ENCODE data around the gene UBL3. TPM values are rescaled to one million over a fixed set of nuclear protein-coding genes. Genes with fewer than 3 reads are reported as not detected.

Gene UBL3
- total RNA-seq, 4 donors from 2014 or later: 23.4 to 35.0 (median 33.3) TPM

GRCh38 chr13:29761160-29761559 lies 89.3 kb downstream of the UBL3 start:
- no peak overlapping the region for H3K4me3 ChIP-seq
- DNase-seq (ENCODE audit: low spot score in 2 of 2): no peak

GRCh38 chr13:29760544-29760943 lies 89.9 kb downstream of the UBL3 start:
- Histone ChIP-seq H3K36me3 (no peaks in the 10 kb centered on the region), H3K4me3 (no peak overlapping the region), H3K27me3 (no peaks in the 10 kb centered on the region), H3K4me1 (peaks cover 0 to 4% (median 0%) of the 10 kb centered on the region in 4 donors), H3K9me3 (no peaks in the 10 kb centered on the region), H3K27ac (no peak overlapping the region)
- WGBS, 2 donors: 81 to 89% methylated on average over 3 of the region's 3 CpGs
- no peak for DNase-seq (ENCODE audit: low spot score in 2 of 2)
- TF ChIP-seq EP300 (IDR thresholded peaks at IDR 0.05): no peak
- TF ChIP-seq CTCF (IDR thresholded peaks at IDR 0.05): no peak
- no peak for TF ChIP-seq POLR2A (IDR thresholded peaks at IDR 0.05)

More at GRCh38 chr13:29761160-29761559, 89.3 kb downstream of the UBL3 start:
- Histone ChIP-seq H3K27ac (no peak overlapping the region), H3K27me3 (no peaks in the 10 kb centered on the region), H3K36me3 (no peaks in the 10 kb centered on the region), H3K4me1 (peaks cover 0 to 6% (median 0%) of the 10 kb centered on the region in 4 donors), H3K9me3 (no peaks in the 10 kb centered on the region)
- TF ChIP-seq EP300 (IDR thresholded peaks at IDR 0.05) (no peak), POLR2A (IDR thresholded peaks at IDR 0.05) (no peak), CTCF (IDR thresholded peaks at IDR 0.05) (no peak)
- WGBS, 2 donors: 62 to 76% methylated on average over 3 of the region's 3 CpGs

GRCh38 chr13:29758531-29759114 lies 91.8 kb downstream of the UBL3 start:
- DNase-seq (ENCODE audit: low spot score in 2 of 2): no peak
- Histone ChIP-seq H3K36me3 (no peaks in the 10 kb centered on the region), H3K4me3 (no peak overlapping the region), H3K27me3 (no peaks in the 10 kb centered on the region), H3K27ac (no peak overlapping the region), H3K4me1 (no peaks in the 10 kb centered on the region), H3K9me3 (no peaks in the 10 kb centered on the region)
- WGBS, 2 donors: 69 to 76% methylated on average over 9 of the region's 9 CpGs
- TF ChIP-seq EP300 (IDR thresholded peaks at IDR 0.05) (no peak), POLR2A (IDR thresholded peaks at IDR 0.05) (no peak), CTCF (IDR thresholded peaks at IDR 0.05) (no peak)

GRCh38 chr13:29756506-29756905 lies 93.9 kb downstream of the UBL3 start:
- no peak overlapping the region for H3K27ac ChIP-seq

GRCh38 chr13:29754473-29754806 lies 96.0 kb downstream of the UBL3 start:
- no peak for TF ChIP-seq POLR2A (IDR thresholded peaks at IDR 0.05)
- no peak for TF ChIP-seq CTCF (IDR thresholded peaks at IDR 0.05)
- no peak for TF ChIP-seq EP300 (IDR thresholded peaks at IDR 0.05)
- Histone ChIP-seq H3K4me1 (no peaks in the 10 kb centered on the region), H3K27me3 (no peaks in the 10 kb centered on the region), H3K4me3 (no peak overlapping the region), H3K27ac (no peak overlapping the region), H3K9me3 (no peaks in the 10 kb centered on the region), H3K36me3 (no peaks in the 10 kb centered on the region)
- WGBS, 2 donors: 80 to 85% methylated on average over 4 of the region's 4 CpGs
- no peak for DNase-seq (ENCODE audit: low spot score in 2 of 2)

More at GRCh38 chr13:29756506-29756905, 93.9 kb downstream of the UBL3 start:
- Histone ChIP-seq H3K27me3 (no peaks in the 10 kb centered on the region), H3K4me1 (no peaks in the 10 kb centered on the region), H3K4me3 (no peak overlapping the region), H3K9me3 (no peaks in the 10 kb centered on the region), H3K36me3 (no peaks in the 10 kb centered on the region)
- TF ChIP-seq EP300 (IDR thresholded peaks at IDR 0.05) (no peak), POLR2A (IDR thresholded peaks at IDR 0.05) (no peak), CTCF (IDR thresholded peaks at IDR 0.05) (no peak)
- no peak for DNase-seq (ENCODE audit: low spot score in 2 of 2)
- 70 to 79% methylated on average over 2 of the region's 2 CpGs for WGBS, 2 donors

All from tibial nerve (tissue), 4 donors.